Activated CD8-positive, alpha-beta T cell treated with anti-CD3 and anti-CD28 coated beads, Interleukin-2, amount 10 ng/mL, durations not matched to agents 7 days and 5 days (primary cell): ENCODE measurements around the gene FSTL4. TPM values are rescaled to one million over a fixed set of nuclear protein-coding genes. Genes with fewer than 3 reads are reported as not detected.

ENCODE experiments used
- ATAC-seq: fragments of 150-1000 bp; cut with Tn5 transposase; one replicate; pipeline ENCODE4 v1.10.0; 2021; ENCODE audit warnings: moderate library complexity
- CTCF ChIA-PET: fragments of 350-600 bp; sonication (Branson Sonifier 250); formaldehyde crosslinking; loops from one replicate; lab custom pipeline; 2021; ENCODE audit warnings: antibody characterized with exemption; lab: Charles Lee
- POLR2A ChIA-PET: fragments of 350-600 bp; sonication (Branson Sonifier 250); formaldehyde crosslinking; loops from one replicate; lab custom pipeline; 2021; ENCODE audit warnings: antibody characterized with exemption; lab: Charles Lee
- DNase-seq: peaks from one replicate; pipeline ENCODE4 v3.0.0-alpha.2; 2020
- H3K27ac Mint-ChIP-seq: one replicate; pipeline ENCODE4 v1.8.0; 2021; ENCODE audit warnings: mild to moderate bottlenecking, mixed read lengths
- H3K27me3 Mint-ChIP-seq: one replicate; pipeline ENCODE4 v1.8.0; 2021; ENCODE audit warnings: low read depth, mixed read lengths
- H3K36me3 Mint-ChIP-seq: one replicate; pipeline ENCODE4 v1.8.0; 2021; ENCODE audit warnings: low read depth, mixed read lengths
- H3K4me1 Mint-ChIP-seq: one replicate; pipeline ENCODE4 v1.8.0; 2021; ENCODE audit warnings: low read depth, mixed read lengths
- H3K4me3 Mint-ChIP-seq: one replicate; pipeline ENCODE4 v1.8.0; 2021; ENCODE audit warnings: mild to moderate bottlenecking, mixed read lengths
- H3K9me3 Mint-ChIP-seq: one replicate; pipeline ENCODE4 v1.8.0; 2022; ENCODE audit warnings: mixed read lengths; ENCODE audit not compliant: insufficient read depth
- total RNA-seq, 2 experiments: library from RNA; stranded (reverse); gene quantifications; one replicate each; pipeline ENCODE4 v1.2.3, GENCODE V29; 2021

Gene FSTL4
- total RNA-seq, 2 experiments from 2014 or later: not detected

DNA sequence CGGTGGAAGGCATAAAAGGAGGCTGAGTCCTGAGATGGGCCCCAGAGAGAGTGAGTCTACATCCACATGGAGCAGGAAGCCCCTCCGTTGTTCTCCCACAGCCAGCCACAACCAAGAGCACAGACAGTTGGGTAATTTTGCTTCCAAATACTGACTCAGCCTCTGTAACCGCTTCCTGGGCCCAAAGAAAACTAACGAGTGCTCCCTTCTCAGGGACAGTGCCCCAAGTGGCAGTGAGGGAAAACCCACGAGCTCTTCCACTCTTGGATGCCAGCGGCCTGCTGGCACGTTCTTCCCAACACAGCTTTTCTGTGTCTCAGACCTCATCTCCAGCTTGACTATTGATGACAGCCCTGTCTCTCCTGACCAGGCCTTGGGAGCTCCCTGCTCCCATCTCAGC is 207.6 kb downstream of the FSTL4 start:
- no peak overlapping the region for H3K4me3 Mint-ChIP-seq
- DNase-seq: no peak
- POLR2A ChIA-PET: no interaction called here
- no peaks in the 10 kb centered on the region for H3K36me3 Mint-ChIP-seq
- CTCF ChIA-PET: interaction anchor here (0.7 kb wide), 1 partner anchor 19 kb away, joined by 3 read pairs; no protein-coding TSS in a partner anchor
- H3K9me3 Mint-ChIP-seq: no peaks in the 10 kb centered on the region
- H3K27ac Mint-ChIP-seq: no peak overlapping the region
- H3K27me3 Mint-ChIP-seq: peaks cover 2% of the 10 kb centered on the region
- ATAC-seq: no peak
- peaks cover 4% of the 10 kb centered on the region for H3K4me1 Mint-ChIP-seq

DNA sequence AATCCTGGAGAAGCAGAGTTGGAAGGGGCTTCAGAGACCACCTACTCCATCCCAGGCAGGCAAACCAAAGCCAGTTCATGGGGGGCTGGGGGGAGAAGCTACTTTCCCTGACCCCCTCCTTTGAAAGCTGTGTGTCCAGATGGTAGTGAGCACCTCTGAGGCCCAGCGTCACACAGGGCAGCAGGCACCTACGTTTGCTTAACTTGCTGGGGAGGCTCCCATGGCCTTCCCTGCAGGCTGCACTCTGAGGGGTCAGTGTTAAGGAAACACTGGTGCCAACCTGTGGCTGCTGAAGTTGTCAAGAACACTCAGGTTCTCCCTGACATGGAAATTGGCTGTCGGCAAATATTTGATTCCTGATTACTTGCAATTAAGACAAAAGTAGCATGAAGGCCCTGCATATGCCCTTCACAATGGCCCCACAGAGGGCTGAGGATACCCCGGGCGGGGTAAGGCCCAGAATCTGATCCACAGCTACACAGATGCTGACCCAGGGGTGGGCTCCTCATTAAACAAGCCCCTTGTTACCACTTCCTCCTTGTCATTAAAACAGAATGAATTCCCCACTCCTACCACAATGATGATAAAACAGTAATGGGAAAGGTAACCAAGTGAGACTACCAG is 208.5 kb downstream of the FSTL4 start:
- Mint-ChIP-seq H3K4me1 (peaks cover 13% of the 10 kb centered on the region), H3K4me3 (no peak overlapping the region), H3K36me3 (no peaks in the 10 kb centered on the region), H3K27me3 (no peaks in the 10 kb centered on the region), H3K9me3 (no peaks in the 10 kb centered on the region), H3K27ac (no peak overlapping the region)
- no peak for DNase-seq
- POLR2A ChIA-PET: no interaction called here
- ATAC-seq: no peak
- CTCF ChIA-PET: no interaction called here

DNA sequence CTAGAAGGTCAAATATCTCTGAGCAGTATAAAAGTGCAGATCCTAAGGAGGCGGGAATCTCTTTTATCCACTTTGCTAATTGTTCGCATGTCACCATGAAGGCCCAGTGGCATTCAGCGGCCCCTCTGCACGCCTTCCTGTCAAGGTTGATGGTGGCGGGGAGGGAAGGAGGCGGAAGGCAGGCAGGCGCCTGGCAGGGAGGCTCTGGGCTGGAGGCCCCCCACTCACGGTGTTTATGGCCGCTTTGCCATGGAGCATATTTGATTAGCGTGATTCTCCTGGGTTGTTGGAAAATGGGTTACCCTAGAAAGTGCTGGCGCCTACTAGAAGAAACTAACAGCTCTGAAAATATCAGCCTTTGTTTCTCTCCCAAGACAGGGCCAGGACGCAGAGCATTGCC is 209.6 kb downstream of the FSTL4 start:
- Mint-ChIP-seq H3K4me1 (peaks cover 24% of the 10 kb centered on the region), H3K27me3 (no peaks in the 10 kb centered on the region), H3K4me3 (no peak overlapping the region), H3K27ac (no peak overlapping the region), H3K36me3 (no peaks in the 10 kb centered on the region), H3K9me3 (no peaks in the 10 kb centered on the region)
- CTCF ChIA-PET: no interaction called here
- ATAC-seq (no peak), DNase-seq (peak; percentile 14)
- POLR2A ChIA-PET: no interaction called here

- DNase-seq (peak; percentile 16), ATAC-seq (no peak)
- POLR2A ChIA-PET: no interaction called here
- CTCF ChIA-PET: interaction anchor here (1.2 kb wide), 1 partner anchor 22 kb away, joined by 3 read pairs; no protein-coding TSS in a partner anchor
- Mint-ChIP-seq H3K36me3 (no peaks in the 10 kb centered on the region), H3K27ac (no peak overlapping the region), H3K9me3 (no peaks in the 10 kb centered on the region), H3K27me3 (no peaks in the 10 kb centered on the region), H3K4me1 (peaks cover 30% of the 10 kb centered on the region), H3K4me3 (no peak overlapping the region)
Observed at GRCh38 chr5:133401731-133402347, 210.5 kb downstream of the FSTL4 start.

DNA sequence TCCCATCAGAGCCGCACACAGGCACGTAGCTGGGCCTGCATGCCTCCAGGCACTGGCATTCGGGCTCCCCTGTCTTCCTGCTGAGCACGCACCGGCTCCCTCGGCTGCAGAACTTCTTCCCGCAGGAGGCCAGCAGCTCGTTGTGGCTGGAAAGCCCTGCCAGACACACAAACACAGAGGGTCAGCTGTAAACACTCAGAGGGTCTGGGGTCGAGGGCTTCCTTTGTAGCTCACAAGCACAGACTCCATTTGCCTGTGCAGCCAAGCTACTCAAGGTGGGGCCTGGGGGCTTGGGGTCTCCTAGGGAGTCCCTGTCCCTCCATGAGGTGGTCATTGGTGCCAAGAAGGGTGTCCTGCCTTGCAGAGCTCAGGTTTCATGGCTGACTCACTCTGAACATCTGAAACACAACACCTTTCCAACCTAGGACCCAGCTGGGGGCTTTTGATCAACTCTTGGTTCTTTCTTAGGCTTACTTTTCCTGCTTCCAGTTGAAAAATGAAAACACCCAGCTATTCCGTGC is 211.4 kb downstream of the FSTL4 start:
- ChIA-PET CTCF (interaction anchor here (1.2 to 1.6 kb wide), 2 partner anchors 23 to 28 kb away, joined by 3 read pairs; no protein-coding TSS in a partner anchor), POLR2A (no interaction called here)
- ATAC-seq: no peak

GRCh38 chr5:133400120-133400519 is 212.2 kb downstream of the FSTL4 start:
- DNase-seq (peak; percentile 17), ATAC-seq (no peak)
- ChIA-PET POLR2A (no interaction called here), CTCF (interaction anchor here (1.2 to 1.6 kb wide), 2 partner anchors 23 to 28 kb away, joined by 3 read pairs; no protein-coding TSS in a partner anchor)
- Mint-ChIP-seq H3K27me3 (no peaks in the 10 kb centered on the region), H3K36me3 (no peaks in the 10 kb centered on the region), H3K4me3 (no peak overlapping the region), H3K4me1 (peaks cover 36% of the 10 kb centered on the region), H3K27ac (no peak overlapping the region), H3K9me3 (no peaks in the 10 kb centered on the region)

More for the DNA sequence above, 211.4 kb downstream of the FSTL4 start:
- no peaks in the 10 kb centered on the region for H3K36me3 Mint-ChIP-seq
- H3K27ac Mint-ChIP-seq: no peak overlapping the region
- DNase-seq: peak; percentile 16
- peaks cover 36% of the 10 kb centered on the region for H3K4me1 Mint-ChIP-seq
- no peak overlapping the region for H3K4me3 Mint-ChIP-seq
- H3K27me3 Mint-ChIP-seq: no peaks in the 10 kb centered on the region
- H3K9me3 Mint-ChIP-seq: no peaks in the 10 kb centered on the region

DNA sequence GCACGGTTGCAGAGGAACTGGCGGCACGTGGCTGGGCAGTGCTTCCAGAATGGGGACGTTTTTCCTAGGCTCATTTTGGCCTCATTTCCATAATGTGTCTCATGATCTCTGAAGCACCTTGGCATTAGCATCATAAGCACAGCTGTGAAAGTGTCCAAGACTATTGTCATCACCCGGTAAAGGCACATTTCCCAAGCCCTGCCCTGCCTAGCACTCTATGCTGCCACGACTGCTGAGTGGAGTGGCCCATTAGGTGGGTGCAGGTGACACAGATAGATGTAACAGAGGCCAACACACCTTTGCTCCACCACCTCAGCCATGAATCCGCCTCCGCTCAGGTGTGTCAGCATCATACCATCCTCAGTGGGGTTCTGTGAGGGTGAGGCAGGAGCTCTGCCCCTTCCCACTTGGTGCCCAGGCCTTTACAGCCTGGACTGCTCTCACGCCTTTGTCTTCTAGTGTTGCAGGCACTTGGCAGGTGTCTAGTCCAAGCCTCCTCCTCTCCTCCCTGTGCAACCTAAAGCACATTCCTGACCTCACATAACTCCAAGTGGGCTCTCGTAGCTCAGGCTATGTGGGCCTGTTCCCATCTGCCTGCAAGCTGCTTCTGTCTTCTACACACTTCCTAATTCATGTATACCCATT is 213.0 kb downstream of the FSTL4 start:
- peaks cover 33% of the 10 kb centered on the region for H3K4me1 Mint-ChIP-seq
- H3K9me3 Mint-ChIP-seq: no peaks in the 10 kb centered on the region
- no peak for ATAC-seq
- H3K4me3 Mint-ChIP-seq: no peak overlapping the region
- no peak overlapping the region for H3K27ac Mint-ChIP-seq
- DNase-seq: peak; percentile 16
- CTCF ChIA-PET: interaction anchor here (4.7 kb wide), 1 partner anchor 24 kb away, joined by 34 read pairs; no protein-coding TSS in a partner anchor
- POLR2A ChIA-PET: no interaction called here
- no peaks in the 10 kb centered on the region for H3K36me3 Mint-ChIP-seq
- no peaks in the 10 kb centered on the region for H3K27me3 Mint-ChIP-seq

GRCh38 chr5:133398646-133399101 is 213.7 kb downstream of the FSTL4 start:
- H3K27me3 Mint-ChIP-seq: no peaks in the 10 kb centered on the region
- H3K36me3 Mint-ChIP-seq: no peaks in the 10 kb centered on the region
- DNase-seq: peak; percentile 45
- no peaks in the 10 kb centered on the region for H3K9me3 Mint-ChIP-seq
- no peak overlapping the region for H3K27ac Mint-ChIP-seq
- peaks cover 31% of the 10 kb centered on the region for H3K4me1 Mint-ChIP-seq
- ChIA-PET POLR2A (no interaction called here), CTCF (interaction anchor here (4.7 kb wide), 1 partner anchor 25 kb away, joined by 34 read pairs; no protein-coding TSS in a partner anchor)
- peak; percentile 77 for ATAC-seq
- no peak overlapping the region for H3K4me3 Mint-ChIP-seq

DNA sequence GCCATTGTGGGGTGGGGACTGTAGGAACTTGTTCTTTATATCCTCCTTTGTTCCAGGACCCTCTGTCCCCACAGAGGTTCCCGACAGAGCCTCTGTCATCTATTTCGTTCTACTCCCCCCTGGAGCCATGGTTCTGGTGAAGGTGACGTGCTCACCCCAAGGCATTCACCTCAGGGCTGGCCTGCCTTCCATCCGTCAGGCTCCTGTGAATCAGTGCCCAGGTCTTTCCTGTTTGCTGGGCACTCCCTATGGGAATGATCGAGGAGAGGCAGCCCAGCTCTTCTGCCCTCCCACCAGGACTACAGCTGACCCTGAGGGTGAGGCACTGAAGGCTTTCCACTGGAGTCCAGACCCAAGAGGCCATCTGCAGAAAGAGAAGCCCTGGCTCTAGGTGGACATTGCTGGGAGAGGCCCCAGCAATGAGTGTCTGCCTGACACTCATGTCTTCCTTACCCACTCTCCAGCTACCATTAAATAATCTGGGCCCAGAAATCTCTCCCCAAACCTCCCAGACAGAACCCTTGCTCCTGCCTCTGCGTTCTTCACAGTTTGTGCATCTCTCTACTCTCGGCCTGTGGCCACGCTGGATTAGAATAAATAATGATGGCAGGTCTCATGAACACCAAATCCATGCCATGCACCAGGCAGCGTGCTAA is 214.2 kb downstream of the FSTL4 start:
- Mint-ChIP-seq H3K27me3 (no peaks in the 10 kb centered on the region), H3K9me3 (no peaks in the 10 kb centered on the region), H3K4me3 (no peak overlapping the region), H3K27ac (no peak overlapping the region), H3K4me1 (peaks cover 31% of the 10 kb centered on the region), H3K36me3 (no peaks in the 10 kb centered on the region)
- ChIA-PET POLR2A (no interaction called here), CTCF (interaction anchor here (4.7 kb wide), 1 partner anchor 26 kb away, joined by 34 read pairs; no protein-coding TSS in a partner anchor)
- DNase-seq (peak; percentile 16), ATAC-seq (no peak)

DNA sequence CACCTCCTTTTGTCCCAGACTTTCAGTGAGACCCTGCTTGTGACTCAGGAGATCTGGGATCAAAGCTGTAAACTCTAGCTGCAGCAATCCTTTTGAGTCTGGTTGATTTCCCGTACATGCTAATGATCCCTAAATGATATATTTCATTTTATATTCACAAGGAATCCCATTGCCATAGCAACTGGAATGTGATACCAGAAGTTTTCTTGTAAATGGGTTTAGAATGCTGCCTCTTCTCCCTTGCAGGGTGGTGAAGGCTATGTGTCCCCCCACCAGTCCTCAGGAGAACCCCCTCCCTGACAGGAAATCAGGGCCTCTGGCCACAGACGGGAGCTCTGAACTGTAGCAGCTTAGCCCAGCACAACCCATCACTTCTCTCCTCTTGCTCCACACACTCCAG is 215.0 kb downstream of the FSTL4 start:
- CTCF ChIA-PET: interaction anchor here (0.8 to 4.7 kb wide), 5 partner anchors 9 to 514 kb away, joined by 3 to 34 read pairs (median 3); no protein-coding TSS in a partner anchor
- H3K4me1 Mint-ChIP-seq: peaks cover 31% of the 10 kb centered on the region

GRCh38 chr5:133396814-133397213 is 215.5 kb downstream of the FSTL4 start:
- ATAC-seq (no peak), DNase-seq (peak; percentile 16)
- H3K27me3 Mint-ChIP-seq: no peaks in the 10 kb centered on the region
- no peaks in the 10 kb centered on the region for H3K9me3 Mint-ChIP-seq
- H3K4me1 Mint-ChIP-seq: peaks cover 31% of the 10 kb centered on the region
- no peak overlapping the region for H3K27ac Mint-ChIP-seq
- ChIA-PET CTCF (interaction anchor here (0.8 to 4.7 kb wide), 5 partner anchors 10 to 514 kb away, joined by 3 to 34 read pairs (median 3); no protein-coding TSS in a partner anchor), POLR2A (no interaction called here)
- no peak overlapping the region for H3K4me3 Mint-ChIP-seq
- H3K36me3 Mint-ChIP-seq: no peaks in the 10 kb centered on the region

More for the DNA sequence above, 215.0 kb downstream of the FSTL4 start:
- no peaks in the 10 kb centered on the region for H3K27me3 Mint-ChIP-seq
- no peaks in the 10 kb centered on the region for H3K9me3 Mint-ChIP-seq
- POLR2A ChIA-PET: no interaction called here
- H3K27ac Mint-ChIP-seq: no peak overlapping the region
- no peaks in the 10 kb centered on the region for H3K36me3 Mint-ChIP-seq
- no peak overlapping the region for H3K4me3 Mint-ChIP-seq
- peak; percentile 21 for DNase-seq
- no peak for ATAC-seq
